ENCODE results near the gene LINGO4. TPM values are rescaled to one million over a fixed set of nuclear protein-coding genes. Genes with fewer than 3 reads are reported as not detected.
A peak's percentile ranks its signal among the peaks of the same experiment; 100 is the strongest.

LINGO4 gene
- total RNA-seq, 1 experiment from 2014 or later, result not detected

DNA sequence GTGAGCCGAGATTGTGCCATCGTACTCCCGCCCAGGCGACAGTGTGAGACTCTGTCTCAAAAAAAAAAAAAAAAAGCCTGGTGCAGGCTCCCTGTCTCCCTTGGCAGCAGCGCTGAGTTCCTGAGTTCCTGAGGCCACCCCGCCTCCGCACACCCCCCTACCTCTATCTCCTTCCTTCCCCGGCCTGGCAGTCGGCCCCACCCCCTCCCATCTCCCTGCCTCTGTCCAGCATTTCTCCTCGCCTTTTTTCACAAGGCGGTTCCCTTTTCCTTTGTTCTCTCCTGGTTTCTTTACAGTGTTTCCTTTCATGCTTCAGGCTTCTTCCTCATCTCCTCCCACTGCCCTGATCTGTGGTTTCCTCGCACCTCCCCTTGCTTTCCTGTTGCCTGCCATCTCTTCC, 23.7 kb upstream of the LINGO4 start:
- H3K4me3 Mint-ChIP-seq (ENCODE audit: unreplicated experiment), result no peak overlapping the region
- no TSS peak for BruUV-seq (replicated peaks)
- TF ChIP-seq, protein P1, sequence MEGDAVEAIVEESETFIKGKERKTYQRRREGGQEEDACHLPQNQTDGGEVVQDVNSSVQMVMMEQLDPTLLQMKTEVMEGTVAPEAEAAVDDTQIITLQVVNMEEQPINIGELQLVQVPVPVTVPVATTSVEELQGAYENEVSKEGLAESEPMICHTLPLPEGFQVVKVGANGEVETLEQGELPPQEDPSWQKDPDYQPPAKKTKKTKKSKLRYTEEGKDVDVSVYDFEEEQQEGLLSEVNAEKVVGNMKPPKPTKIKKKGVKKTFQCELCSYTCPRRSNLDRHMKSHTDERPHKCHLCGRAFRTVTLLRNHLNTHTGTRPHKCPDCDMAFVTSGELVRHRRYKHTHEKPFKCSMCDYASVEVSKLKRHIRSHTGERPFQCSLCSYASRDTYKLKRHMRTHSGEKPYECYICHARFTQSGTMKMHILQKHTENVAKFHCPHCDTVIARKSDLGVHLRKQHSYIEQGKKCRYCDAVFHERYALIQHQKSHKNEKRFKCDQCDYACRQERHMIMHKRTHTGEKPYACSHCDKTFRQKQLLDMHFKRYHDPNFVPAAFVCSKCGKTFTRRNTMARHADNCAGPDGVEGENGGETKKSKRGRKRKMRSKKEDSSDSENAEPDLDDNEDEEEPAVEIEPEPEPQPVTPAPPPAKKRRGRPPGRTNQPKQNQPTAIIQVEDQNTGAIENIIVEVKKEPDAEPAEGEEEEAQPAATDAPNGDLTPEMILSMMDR (IDR thresholded peaks at IDR 0.05; ENCODE audit: insufficient read depth in 1 of 2, low read depth in 1 of 2, low read length in 1 of 2, severe bottlenecking in 1 of 2, unreplicated experiment in 1 of 2), result no peak

DNA sequence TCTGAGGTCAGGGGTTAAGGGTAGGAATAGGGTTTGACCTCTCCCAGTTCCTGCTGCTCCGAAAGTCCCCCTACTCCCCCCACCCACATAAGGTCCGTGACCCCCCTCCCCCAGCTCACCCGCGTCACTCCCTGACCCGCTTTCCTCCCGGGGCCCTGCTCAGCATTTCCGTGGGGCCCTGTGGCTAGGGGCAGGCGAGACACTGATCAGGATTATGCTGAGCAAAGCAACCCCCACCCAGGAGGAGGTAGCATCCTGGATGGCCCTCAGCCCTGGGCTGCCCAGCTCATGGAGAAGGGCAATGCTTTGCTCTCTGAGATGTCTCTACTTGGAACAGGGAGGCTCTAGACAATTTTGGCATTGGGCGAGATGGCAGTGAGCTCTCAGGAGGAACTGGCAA, 22.6 kb upstream of the LINGO4 start:
- CTCF ChIA-PET, result interaction anchor here (1.3 kb wide), 1 partner anchor 9 kb away, joined by 8 read pairs; no protein-coding TSS in a partner anchor

More for the DNA sequence above, 23.7 kb upstream of the LINGO4 start:
- no peak overlapping the region for H3K27ac Mint-ChIP-seq (ENCODE audit: unreplicated experiment)
- H3K36me3 Mint-ChIP-seq (ENCODE audit: insufficient read depth, unreplicated experiment), result peaks cover 4% of the 10 kb centered on the region
- Histone ChIP-seq H3K4me1 (no peaks in the 10 kb centered on the region), H3K36me3 (ENCODE audit: control insufficient read depth, insufficient read depth, low read length) (no peaks in the 10 kb centered on the region), H3K4me3 (ENCODE audit: low read depth, low read length) (no peak overlapping the region), H3K9me3 (no peaks in the 10 kb centered on the region), H3K27me3 (replicated peaks; ENCODE audit: control insufficient read depth, insufficient read depth, low read length) (no peaks in the 10 kb centered on the region; the same call in 1 of the 2 replicates)
- POLR2A ChIA-PET, result no interaction called here
- CTCF ChIA-PET, result no interaction called here
- peaks cover 12% of the 10 kb centered on the region for H3K4me1 Mint-ChIP-seq (ENCODE audit: low read depth, unreplicated experiment)
- intact Hi-C loops (cut with micrococcal nuclease; ENCODE audit: unreplicated experiment), result no loop called here
- no peaks in the 10 kb centered on the region for H3K9me3 Mint-ChIP-seq (ENCODE audit: unreplicated experiment)
- peak in 1 of 2 experiments; percentile 24 for DNase-seq
- H3K27me3 Mint-ChIP-seq (ENCODE audit: insufficient read depth, unreplicated experiment), result no peaks in the 10 kb centered on the region

DNA sequence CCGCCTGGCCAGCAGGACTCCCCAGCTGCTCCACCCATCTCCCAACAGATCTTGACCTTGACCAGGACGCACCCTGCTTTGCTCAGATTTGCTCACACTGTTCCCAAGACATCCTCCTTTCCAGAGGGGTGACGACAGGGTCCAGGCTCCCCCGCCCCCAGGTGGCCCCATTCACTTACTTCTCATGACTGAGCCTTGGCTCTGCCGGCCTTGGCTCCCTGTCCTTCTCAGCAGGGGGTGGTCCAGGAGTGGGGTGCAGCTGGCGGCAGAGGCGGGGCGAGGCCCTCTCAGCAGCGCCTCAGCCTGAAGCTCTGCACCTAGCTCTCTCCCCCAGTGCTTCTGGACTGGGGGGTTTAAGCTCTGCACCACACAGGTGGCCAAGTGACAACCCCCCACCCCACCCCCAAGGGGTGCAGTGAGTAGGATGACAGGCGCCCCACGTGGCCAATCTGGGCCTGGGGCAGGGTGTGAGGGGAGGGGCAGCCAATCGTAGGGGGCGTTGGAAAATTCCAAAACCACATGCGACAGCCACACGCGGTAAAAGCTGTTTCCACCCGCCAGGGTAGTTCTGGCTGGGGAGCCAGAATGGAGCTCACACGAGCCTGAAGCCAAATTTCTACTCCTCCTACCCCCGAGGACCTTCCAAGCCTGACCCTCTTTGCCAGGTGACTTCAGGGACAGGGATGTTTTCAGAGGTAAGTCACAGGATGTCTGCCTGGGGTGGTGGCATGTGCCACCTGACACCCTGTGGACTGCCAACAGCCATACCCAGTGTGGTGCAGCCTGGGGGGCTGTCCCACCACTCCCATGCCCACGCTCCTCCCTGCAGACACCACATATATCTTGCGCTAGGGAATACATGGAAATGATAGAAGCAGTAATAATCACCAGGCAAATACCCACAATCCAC, 20.8 kb upstream of the LINGO4 start:
- H3K36me3 Mint-ChIP-seq (ENCODE audit: insufficient read depth, unreplicated experiment), result peaks cover 4% of the 10 kb centered on the region
- Histone ChIP-seq H3K27me3 (replicated peaks; ENCODE audit: control insufficient read depth, insufficient read depth, low read length) (no peaks in the 10 kb centered on the region; the same call in none of the 2 replicates), H3K4me1 (no peaks in the 10 kb centered on the region), H3K9me3 (no peaks in the 10 kb centered on the region), H3K36me3 (ENCODE audit: control insufficient read depth, insufficient read depth, low read length) (no peaks in the 10 kb centered on the region), H3K4me3 (ENCODE audit: low read depth, low read length) (no peak overlapping the region)
- H3K9me3 Mint-ChIP-seq (ENCODE audit: unreplicated experiment), result no peaks in the 10 kb centered on the region
- POLR2A ChIA-PET, result no interaction called here
- no peak overlapping the region for H3K27ac Mint-ChIP-seq (ENCODE audit: unreplicated experiment)
- CTCF ChIA-PET, result no interaction called here
- intact Hi-C loops (cut with micrococcal nuclease; ENCODE audit: unreplicated experiment), result no loop called here
- H3K4me1 Mint-ChIP-seq (ENCODE audit: low read depth, unreplicated experiment), result peaks cover 12% of the 10 kb centered on the region
- BruUV-seq (replicated peaks), result no TSS peak
- no peak overlapping the region for H3K4me3 Mint-ChIP-seq (ENCODE audit: unreplicated experiment)
- no peak for DNase-seq
- H3K27me3 Mint-ChIP-seq (ENCODE audit: insufficient read depth, unreplicated experiment), result no peaks in the 10 kb centered on the region
- TF ChIP-seq, protein P1 (IDR thresholded peaks at IDR 0.05; ENCODE audit: insufficient read depth in 1 of 2, low read depth in 1 of 2, low read length in 1 of 2, severe bottlenecking in 1 of 2, unreplicated experiment in 1 of 2), result no peak

More for the DNA sequence above, 22.6 kb upstream of the LINGO4 start:
- no peaks in the 10 kb centered on the region; the same call in 1 of the 2 replicates for H3K27me3 ChIP-seq (replicated peaks; ENCODE audit: control insufficient read depth, insufficient read depth, low read length)
- Mint-ChIP-seq H3K27ac (ENCODE audit: unreplicated experiment) (no peak overlapping the region), H3K27me3 (ENCODE audit: insufficient read depth, unreplicated experiment) (no peaks in the 10 kb centered on the region), H3K4me1 (ENCODE audit: low read depth, unreplicated experiment) (peaks cover 12% of the 10 kb centered on the region), H3K36me3 (ENCODE audit: insufficient read depth, unreplicated experiment) (peaks cover 4% of the 10 kb centered on the region), H3K4me3 (ENCODE audit: unreplicated experiment) (no peak overlapping the region), H3K9me3 (ENCODE audit: unreplicated experiment) (no peaks in the 10 kb centered on the region)
- no peak for DNase-seq
- intact Hi-C loops (cut with micrococcal nuclease; ENCODE audit: unreplicated experiment), result no loop called here
- no peaks in the 10 kb centered on the region for H3K36me3 ChIP-seq (ENCODE audit: control insufficient read depth, insufficient read depth, low read length)
- H3K4me1 ChIP-seq, result no peaks in the 10 kb centered on the region
- TF ChIP-seq, protein P1 (IDR thresholded peaks at IDR 0.05; ENCODE audit: insufficient read depth in 1 of 2, low read depth in 1 of 2, low read length in 1 of 2, severe bottlenecking in 1 of 2, unreplicated experiment in 1 of 2), result no peak
- no peak overlapping the region for H3K4me3 ChIP-seq (ENCODE audit: low read depth, low read length)
- no TSS peak for BruUV-seq (replicated peaks)
- POLR2A ChIA-PET, result no interaction called here
- no peaks in the 10 kb centered on the region for H3K9me3 ChIP-seq
